GM19372 (cell line): Measurements from ENCODE around the gene DHRS7C.

ENCODE experiments used
- ATAC-seq: cut with Tn5 transposase; IDR thresholded peaks from one replicate; pipeline ENCODE4 v1.9.1; 2021; ENCODE audit warnings: mild to moderate bottlenecking, low read depth, moderate library complexity; ENCODE audit not compliant: unreplicated experiment

Gene DHRS7C, protein sequence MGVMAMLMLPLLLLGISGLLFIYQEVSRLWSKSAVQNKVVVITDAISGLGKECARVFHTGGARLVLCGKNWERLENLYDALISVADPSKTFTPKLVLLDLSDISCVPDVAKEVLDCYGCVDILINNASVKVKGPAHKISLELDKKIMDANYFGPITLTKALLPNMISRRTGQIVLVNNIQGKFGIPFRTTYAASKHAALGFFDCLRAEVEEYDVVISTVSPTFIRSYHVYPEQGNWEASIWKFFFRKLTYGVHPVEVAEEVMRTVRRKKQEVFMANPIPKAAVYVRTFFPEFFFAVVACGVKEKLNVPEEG

GRCh38 chr17:9790889-9791876 lies at the start of gene DHRS7C:
TSS of gene DHRS7C (minus strand) at chr17:9791592. CDS start at chr17:9791284, 308 bp downstream.
- no peak for ATAC-seq

GRCh38 chr17:9839433-9839832 lies 48.0 kb upstream of the DHRS7C start:
- ATAC-seq, result no peak

DNA sequence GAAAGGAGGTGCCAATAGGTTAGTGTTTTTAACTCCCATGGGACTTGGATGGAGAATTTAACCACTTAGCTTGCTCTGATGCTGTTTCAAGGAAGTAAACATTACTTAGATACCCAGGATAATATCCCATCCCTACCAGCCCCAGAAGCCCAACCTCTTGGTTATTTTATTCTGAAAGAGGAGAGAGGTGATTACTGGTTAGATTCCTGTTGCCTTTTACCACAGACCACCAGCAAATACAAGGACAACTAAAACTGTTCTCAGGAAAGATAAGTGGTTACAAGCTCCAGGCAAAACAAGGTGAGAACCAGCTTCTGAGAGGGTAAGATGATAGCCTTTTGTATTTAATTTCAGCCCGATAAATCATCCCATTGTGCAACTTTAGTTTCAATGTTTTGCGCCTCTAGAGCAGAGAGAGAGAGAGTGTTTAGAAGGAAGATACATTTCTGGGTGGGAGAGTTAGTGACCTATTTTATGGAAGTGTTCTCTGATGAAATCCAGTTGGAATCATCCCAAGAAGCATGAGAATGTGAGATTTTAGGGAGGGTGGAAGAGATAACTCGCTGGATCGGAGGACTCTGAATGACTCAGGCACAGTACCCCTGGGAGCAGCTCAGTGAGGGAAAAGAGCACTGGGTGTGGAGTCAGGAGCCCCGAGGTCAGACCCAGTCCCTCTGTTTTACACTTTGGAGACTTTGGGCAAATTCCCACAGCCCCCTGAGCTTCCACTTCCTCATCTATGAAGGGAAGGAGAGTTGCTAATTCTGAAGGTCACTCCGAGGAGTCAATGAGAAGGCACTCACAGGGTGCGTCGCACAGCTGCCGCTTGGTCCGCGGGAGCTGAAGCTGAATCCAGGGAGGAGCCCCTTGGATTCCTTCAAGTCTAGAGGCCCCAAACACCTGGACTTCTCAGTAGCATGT lies 46.4 kb upstream of the DHRS7C start:
- ATAC-seq, result no peak

DNA sequence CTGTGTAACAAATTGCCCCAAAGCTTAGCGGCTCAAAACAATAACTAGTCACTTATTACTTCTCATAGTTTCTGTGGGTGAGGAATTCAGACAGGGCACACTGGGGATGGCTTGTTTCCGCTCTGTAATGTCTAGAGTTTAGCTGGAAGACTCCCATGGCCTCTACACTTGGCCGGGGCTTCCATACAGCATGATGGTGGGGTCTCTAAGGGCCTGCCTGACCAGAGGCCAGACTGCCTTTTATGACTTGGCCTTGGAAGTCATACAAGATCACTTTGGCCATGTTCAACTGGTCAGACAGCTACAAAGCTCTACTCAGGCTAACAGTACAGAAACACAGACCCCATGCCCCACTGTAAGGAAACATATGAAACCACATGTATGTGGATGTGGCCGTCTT lies 42.5 kb upstream of the DHRS7C start:
- ATAC-seq, result no peak

DNA sequence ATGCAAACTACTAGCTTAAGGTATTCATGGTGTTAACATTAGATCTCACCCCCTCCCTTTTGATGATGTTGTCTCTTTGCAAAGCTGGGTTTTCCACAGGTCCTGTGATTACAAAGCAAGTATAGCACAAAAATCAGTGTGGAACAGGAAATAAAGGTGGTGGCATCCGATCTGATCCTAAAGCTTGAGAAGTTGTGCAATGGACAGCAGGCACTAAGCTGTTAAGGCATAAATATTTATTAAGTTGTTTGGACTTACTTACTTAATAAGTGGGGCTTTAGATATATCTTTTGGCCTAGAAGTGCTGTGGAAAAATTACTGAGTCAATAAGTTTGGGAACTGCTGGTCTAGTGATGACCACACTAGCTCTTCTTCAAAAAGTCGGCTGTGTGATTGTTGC lies 39.3 kb upstream of the DHRS7C start:
- ATAC-seq, result no peak

DNA sequence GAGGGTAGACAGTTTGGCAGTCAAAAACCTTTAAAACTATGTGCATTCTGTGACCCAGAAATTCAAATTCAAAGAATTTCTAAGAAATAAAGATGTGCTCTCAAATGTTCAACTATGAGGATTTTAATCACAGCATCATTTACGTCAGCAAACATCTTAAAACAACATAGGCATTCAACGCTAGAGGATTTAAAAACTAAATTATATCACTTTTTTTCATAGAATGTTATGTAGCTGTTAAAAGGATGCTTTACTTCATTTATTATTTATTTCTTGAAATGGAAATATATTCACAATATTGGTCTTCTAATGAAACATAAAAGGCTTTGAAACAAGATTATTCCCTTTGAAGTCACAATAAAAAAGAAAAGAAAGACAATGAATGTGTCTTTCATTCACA lies 38.0 kb upstream of the DHRS7C start:
- ATAC-seq, result no peak

GRCh38 chr17:9828296-9829295 lies 37.2 kb upstream of the DHRS7C start:
- ATAC-seq, result no peak

DNA sequence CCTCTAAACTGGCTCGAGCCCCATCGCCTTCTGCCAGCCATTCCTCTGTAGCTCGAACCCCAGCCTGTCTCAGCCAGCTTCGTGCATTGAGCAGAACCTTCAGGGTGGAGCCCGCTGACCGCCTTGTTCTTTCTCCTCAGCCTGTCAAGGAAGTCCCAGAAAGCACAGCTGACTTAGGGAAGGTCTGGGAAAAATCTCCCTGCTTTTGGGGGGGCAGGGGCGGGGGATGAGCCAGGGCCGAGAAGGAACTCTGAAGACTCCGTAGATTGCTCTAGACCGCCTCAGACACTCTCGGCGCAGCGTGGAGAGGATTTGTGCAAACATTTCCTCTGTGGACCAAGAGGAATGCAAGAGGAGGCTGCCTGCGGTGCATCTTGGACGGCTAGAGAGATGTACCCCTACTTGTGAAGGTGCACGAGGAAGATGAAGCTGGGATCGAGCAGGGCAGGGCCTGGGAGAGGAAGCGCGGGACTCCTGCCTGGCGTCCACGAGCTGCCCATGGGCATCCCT lies 34.3 kb upstream of the DHRS7C start, which contains the start of gene GLP2R:
GLP2R (plus strand) TSS at position 284 of the 510 bp plus-strand sequence; CDS start at position 424, 140 bp downstream.
- ATAC-seq, result no peak

- no peak for ATAC-seq
Measured at GRCh38 chr17:9824797-9825338, 33.5 kb upstream of the DHRS7C start.

GRCh38 chr17:9824094-9824493 lies 32.7 kb upstream of the DHRS7C start:
- ATAC-seq, result no peak

GRCh38 chr17:9821921-9822320 lies 30.5 kb upstream of the DHRS7C start, which contains the start of gene GSG1L2:
TSS of gene GSG1L2 (minus strand) at chr17:9822079. CDS start at chr17:9822071, 8 bp downstream.
- no peak for ATAC-seq

- ATAC-seq, result no peak
Measured at GRCh38 chr17:9820448-9820847, 29.1 kb upstream of the DHRS7C start.

DNA sequence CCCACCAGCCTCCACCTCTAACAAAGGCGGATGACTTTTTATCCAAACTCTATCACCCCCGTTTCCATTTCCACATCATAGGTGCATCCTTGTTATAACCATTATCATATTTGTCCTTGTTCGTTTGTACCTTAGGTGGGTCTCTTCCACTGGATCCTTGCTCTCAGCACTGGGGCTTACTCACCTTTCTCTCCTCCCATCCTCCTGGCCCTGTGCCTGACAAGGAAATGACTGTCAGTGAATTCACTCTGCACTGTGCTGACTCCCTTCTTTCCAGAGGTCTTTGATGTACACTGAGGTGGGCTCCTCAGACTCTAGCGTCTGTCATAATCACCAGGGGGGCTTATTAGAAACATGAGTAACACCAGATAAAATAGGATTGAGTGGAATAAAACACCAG lies 27.4 kb upstream of the DHRS7C start:
- no peak for ATAC-seq

DNA sequence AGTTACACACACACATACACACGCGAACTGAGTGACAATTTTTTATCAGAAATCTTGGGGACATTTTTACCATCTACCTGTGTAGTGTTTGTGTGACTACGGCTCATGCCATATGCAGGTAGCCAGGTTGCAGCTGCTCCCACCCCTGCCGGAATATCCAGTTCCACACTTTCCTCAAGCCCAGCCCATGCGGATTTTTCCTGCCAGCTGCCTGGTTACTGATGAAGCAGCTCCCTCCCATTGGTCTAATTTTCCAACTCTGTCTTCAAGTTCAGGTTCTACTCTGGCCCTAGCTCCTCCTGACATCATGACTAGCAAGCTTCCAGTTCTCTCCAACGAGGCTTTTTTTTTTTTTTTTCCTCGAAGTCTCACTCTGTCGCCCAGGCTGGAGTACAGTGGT lies 25.7 kb upstream of the DHRS7C start:
- ATAC-seq, result no peak

DNA sequence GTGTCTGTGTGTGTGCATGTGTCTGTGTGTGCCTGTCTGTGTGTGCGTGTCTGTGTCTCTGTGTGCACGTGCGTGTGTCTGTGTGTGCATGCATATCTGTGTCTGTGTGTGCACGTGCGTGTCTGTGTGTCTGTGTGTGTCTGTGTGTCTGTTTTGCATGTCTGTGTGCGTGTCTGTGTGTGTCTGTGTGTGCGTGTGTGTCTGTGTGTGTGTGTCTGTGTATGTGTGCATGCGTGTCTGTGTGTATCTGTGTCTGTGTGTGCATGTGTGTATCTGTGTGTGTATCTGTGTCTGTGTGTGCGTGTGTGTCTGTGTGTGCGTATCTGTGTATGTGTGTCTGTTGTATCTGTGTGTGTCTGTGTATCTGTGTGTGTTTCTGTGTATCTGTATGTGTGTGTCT lies 25.1 kb upstream of the DHRS7C start:
- ATAC-seq, result no peak

- ATAC-seq, result no peak
Measured at GRCh38 chr17:9814337-9814945, 23.0 kb upstream of the DHRS7C start.

DNA sequence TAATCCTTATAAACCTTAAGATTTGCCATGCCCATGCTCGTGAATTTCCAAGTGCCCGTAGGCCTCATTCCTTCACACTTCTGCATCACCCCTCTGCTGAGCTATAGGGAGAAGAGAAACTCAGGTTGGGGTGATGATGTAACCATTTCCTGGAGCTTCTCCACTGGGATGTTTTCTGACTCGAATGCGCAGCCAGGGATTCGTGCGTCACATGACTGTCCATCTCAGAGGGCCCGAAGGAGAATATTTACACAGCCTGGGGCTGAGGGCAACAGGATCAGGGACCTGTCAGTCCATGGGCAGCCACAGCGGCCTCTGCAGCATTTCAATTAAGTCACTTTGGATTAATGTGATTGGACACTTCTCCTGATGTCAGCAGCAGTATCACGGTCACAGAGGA lies 21.8 kb upstream of the DHRS7C start:
- no peak for ATAC-seq

- ATAC-seq, result no peak
Measured at GRCh38 chr17:9811537-9811936, 20.1 kb upstream of the DHRS7C start.
